ENCODE data around the gene ETAA1. TPM values are rescaled to one million over a fixed set of nuclear protein-coding genes. Genes with fewer than 3 reads are reported as not detected.
A peak's percentile ranks its signal among the peaks of the same experiment; 100 is the strongest.

The ETAA1 gene
- polyA plus RNA-seq = 1 to 10 TPM; 3.5 to 7.0 (median 3.6) TPM

- H3K27ac ChIP-seq (ENCODE audit: low read depth, low read length) = peak within 1 kb of the TSS; percentile 17
- 0% methylated on average over 61 of the region's 61 CpGs for WGBS, 3 donors
Observed at GRCh38 chr2:67397143-67397986, at the start of gene ETAA1. ETAA1 (plus strand) TSS chr2:67397333; CDS start chr2:67397449, 116 bp downstream.

GRCh38 chr2:67366832-67367412, 30.2 kb upstream of the ETAA1 start:
- H3K27ac ChIP-seq (ENCODE audit: low read depth, low read length) = no peak overlapping the region

- H3K27ac ChIP-seq (ENCODE audit: low read depth, low read length) = no peak overlapping the region
- 32 to 60% (median 35%) methylated on average over 2 of the region's 2 CpGs for WGBS, 3 donors
Observed at GRCh38 chr2:67374481-67374880, 22.7 kb upstream of the ETAA1 start.

GRCh38 chr2:67374949-67375348, 22.2 kb upstream of the ETAA1 start:
- H3K27ac ChIP-seq (ENCODE audit: low read depth, low read length) = no peak overlapping the region
- WGBS, 3 donors = 40 to 42% (median 41%) methylated on average over 1 of the region's 1 CpG

- H3K27ac ChIP-seq (ENCODE audit: low read depth, low read length) = no peak overlapping the region
- 86 to 94% (median 93%) methylated on average over 1 of the region's 1 CpG for whole genome bisulfite sequencing, 3 donors
Observed at GRCh38 chr2:67378555-67378954, 18.6 kb upstream of the ETAA1 start.

- WGBS, 3 donors = 88 to 100% (median 97%) methylated on average over 1 of the region's 1 CpG
- H3K27ac ChIP-seq (ENCODE audit: low read depth, low read length) = no peak overlapping the region
Observed at GRCh38 chr2:67379048-67379447, 18.1 kb upstream of the ETAA1 start.

GRCh38 chr2:67384123-67384822, 12.9 kb upstream of the ETAA1 start:
- WGBS, 3 donors = 49 to 54% (median 51%) methylated on average over 3 of the region's 3 CpGs
- H3K27ac ChIP-seq (ENCODE audit: low read depth, low read length) = no peak overlapping the region

DNA sequence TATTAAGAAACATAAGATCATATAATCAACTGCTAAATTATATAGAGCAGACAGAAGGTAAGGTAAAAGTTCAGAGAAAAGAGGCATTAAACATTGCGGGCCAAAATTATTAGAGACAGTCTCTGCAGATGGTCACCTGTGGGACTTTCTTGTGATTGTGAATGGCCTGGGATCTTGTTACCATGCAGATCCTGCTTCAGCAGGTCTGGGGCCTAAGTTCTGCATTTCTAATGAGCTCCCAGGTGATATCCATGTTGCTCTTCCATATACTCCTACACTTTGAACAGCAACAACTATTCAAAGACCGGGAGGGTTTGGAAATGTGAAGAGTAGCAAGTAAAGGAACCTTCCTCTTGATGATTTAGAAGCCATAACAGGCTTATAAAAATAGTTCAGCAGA, 8.5 kb upstream of the ETAA1 start:
- 82 to 94% (median 93%) methylated on average over 2 of the region's 2 CpGs for WGBS, 3 donors
- H3K27ac ChIP-seq (ENCODE audit: low read depth, low read length) = no peak overlapping the region

DNA sequence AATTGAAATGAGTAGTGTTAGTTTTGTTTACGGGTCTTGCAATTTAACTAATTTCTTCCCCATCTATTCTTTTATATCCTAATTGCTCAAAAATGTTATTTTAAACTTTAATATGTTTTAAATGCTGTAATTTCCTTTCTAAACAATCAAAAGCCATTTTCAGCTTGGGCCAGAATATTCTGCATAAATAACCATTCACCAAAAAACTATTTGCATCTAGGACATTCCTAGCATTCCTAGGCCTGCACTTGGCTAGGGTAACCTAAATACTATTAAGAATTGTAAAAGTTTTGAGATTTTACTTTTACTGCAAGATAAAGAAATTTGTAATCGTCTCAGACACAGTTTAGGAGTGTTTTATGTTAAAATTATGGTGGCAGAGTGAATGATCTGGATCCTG, 7.8 kb upstream of the ETAA1 start:
- 43 to 59% (median 49%) methylated on average over 2 of the region's 2 CpGs for WGBS, 3 donors
- no peak overlapping the region for H3K27ac ChIP-seq (ENCODE audit: low read depth, low read length)

DNA sequence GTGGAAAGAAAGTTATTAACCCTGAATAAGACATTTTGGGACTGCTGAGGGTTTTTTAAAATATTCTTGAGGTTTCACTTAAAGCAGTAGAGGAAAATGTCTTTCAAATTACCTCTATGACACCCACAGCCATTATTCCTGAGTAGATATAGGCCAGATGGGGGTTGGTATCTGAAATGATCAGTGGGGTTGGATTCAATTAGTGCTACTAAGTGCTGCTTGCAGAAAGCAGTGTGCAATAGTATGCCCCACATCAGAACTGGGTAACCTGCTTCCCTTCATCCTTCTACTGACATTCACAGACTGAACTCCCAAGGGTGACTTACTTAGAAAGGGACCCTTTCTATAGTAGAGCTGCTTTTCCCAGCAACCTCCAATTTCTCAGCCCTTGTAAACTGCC, 7.3 kb upstream of the ETAA1 start:
- no peak overlapping the region for H3K27ac ChIP-seq (ENCODE audit: low read depth, low read length)

- no peak overlapping the region for H3K27ac ChIP-seq (ENCODE audit: low read depth, low read length)
Observed at GRCh38 chr2:67393237-67393636, 3.9 kb upstream of the ETAA1 start.

- no peak overlapping the region for H3K27ac ChIP-seq (ENCODE audit: low read depth, low read length)
- 92 to 94% (median 93%) methylated on average over 3 of the region's 3 CpGs for WGBS, 3 donors
Observed at GRCh38 chr2:67394734-67395133, 2.4 kb upstream of the ETAA1 start.

GRCh38 chr2:67399144-67399543, 2.0 kb downstream of the ETAA1 start:
- WGBS, 3 donors = 51 to 92% (median 89%) methylated on average over 2 of the region's 2 CpGs
- no peak overlapping the region for H3K27ac ChIP-seq (ENCODE audit: low read depth, low read length)

GRCh38 chr2:67399831-67400489, 2.8 kb downstream of the ETAA1 start:
- H3K27ac ChIP-seq (ENCODE audit: low read depth, low read length) = no peak overlapping the region
- 49 to 64% (median 54%) methylated on average over 3 of the region's 3 CpGs for WGBS, 3 donors

DNA sequence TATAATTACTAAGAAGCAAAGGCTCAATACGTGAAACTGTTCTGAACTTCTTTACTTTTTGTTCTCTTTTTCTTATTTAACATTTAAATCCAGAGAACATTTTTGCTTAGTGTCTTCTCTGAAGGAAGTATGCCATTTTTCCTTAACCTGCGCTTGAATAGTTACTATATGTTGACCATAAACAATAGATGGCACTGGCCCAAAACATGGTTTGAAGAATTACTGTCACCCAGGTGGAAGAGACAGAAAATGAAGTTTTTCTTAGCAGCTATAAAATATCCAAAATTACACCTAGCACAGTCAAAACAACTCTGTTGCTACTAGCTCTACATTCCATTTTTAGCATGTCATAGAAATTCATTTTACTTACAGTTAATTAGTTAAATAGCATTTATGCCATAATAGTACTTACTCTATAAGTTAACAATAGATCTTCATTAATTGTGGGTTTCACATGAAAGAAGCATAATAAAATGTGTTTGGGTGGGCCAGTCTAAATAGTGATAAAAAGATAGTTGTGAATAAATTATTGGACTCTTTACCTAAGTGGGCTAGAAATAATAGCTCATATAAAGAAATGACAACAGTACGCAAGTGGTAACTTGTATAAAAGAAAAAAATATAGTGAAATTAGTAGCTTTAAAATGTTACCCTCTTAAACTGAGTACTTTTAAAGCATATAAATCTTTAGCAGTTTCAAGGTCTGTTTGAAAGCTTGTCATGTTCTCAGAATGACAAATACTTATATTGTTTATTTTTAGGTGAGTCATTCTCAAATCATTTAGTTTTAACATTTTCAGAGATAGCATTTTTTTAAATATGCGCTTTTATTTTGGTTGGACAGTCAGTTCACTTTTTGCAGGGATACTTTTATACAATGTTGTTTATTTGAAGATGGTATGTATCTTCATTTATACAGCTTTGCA, 3.7 kb downstream of the ETAA1 start:
- no peak overlapping the region for H3K27ac ChIP-seq (ENCODE audit: low read depth, low read length)
- WGBS, 3 donors = 76 to 91% (median 90%) methylated on average over 4 of the region's 4 CpGs

- no peak overlapping the region for H3K27ac ChIP-seq (ENCODE audit: low read depth, low read length)
Observed at GRCh38 chr2:67408346-67408745, 11.2 kb downstream of the ETAA1 start.

DNA sequence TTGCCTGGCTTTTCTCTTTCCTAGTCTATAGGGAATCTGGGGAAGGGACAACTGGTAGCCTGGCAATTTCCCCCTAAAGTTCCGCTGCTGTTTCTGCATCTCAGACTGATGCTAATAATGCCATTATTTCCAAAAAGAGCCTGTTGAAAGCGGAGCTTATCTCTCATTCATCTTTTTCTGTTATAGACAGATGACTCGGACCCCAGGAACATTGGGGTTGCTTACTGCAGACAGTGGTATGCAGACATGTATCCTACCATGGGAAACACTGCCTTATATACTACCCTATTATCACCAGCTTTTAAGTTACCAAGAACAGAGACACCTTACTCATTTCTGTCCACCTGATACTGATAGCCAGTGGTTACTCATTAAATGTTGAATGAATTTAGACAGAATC, 15.3 kb downstream of the ETAA1 start:
- no peak overlapping the region for H3K27ac ChIP-seq (ENCODE audit: low read depth, low read length)
- WGBS, 3 donors = 94 to 96% (median 95%) methylated on average over 3 of the region's 3 CpGs

GRCh38 chr2:67414867-67415266, 17.7 kb downstream of the ETAA1 start:
- 96 to 98% (median 96%) methylated on average over 2 of the region's 2 CpGs for WGBS, 3 donors
- H3K27ac ChIP-seq (ENCODE audit: low read depth, low read length) = no peak overlapping the region
